Panc1 (cell line): ENCODE results near the gene ATCAY. TPM values are rescaled to one million over a fixed set of nuclear protein-coding genes. Genes with fewer than 3 reads are reported as not detected.

Experiments
- ATAC-seq: fragments of 200-7000 bp; cut with Tn5 transposase; 2 replicates; pipeline ENCODE4 v1.9.1; 2020; ENCODE audit warnings: mild to moderate bottlenecking, moderate library complexity
- BruUV-seq: library from RNA; stranded (reverse); fragments of 400-500 nt; replicated peaks from 2 replicates; lab custom pipeline; 2021; lab: Mats Ljungman, UMichigan
- CTCF ChIA-PET: fragments of 300-600 bp; sonication (Branson Sonifier 250); formaldehyde crosslinking; loops from one replicate; lab custom pipeline; 2022; ENCODE audit warnings: antibody characterized with exemption; lab: Charles Lee
- POLR2A ChIA-PET: fragments of 300-600 bp; sonication (Branson Sonifier 250); formaldehyde crosslinking; loops from one replicate; lab custom pipeline; 2022; ENCODE audit warnings: antibody characterized with exemption; lab: Charles Lee
- DNase-seq: peaks from one replicate; pipeline ENCODE4 v3.0.0-alpha.2; 2010; ENCODE audit warnings: low read depth, low spot score
- H3K27ac ChIP-seq: 2 replicates; pipeline ENCODE4 v1.5.1; 2011; ENCODE audit warnings: mild to moderate bottlenecking, low read length, inconsistent platforms
- H3K27me3 ChIP-seq: fragments of 200-500 bp; sonication (Bioruptor generic); 2 replicates; pipeline ENCODE4 v1.6.0; 2014; ENCODE audit warnings: low read length, inconsistent platforms; ENCODE audit not compliant: control insufficient read depth, insufficient read depth
- H3K36me3 ChIP-seq: fragments of 200-500 bp; sonication (Bioruptor generic); 2 replicates; pipeline ENCODE4 v1.5.1; 2014; ENCODE audit warnings: inconsistent platforms, mild to moderate bottlenecking, low read length, moderate library complexity; ENCODE audit not compliant: control insufficient read depth, insufficient read depth
- H3K4me1 ChIP-seq: 2 replicates; pipeline ENCODE4 v1.5.1; 2011; ENCODE audit warnings: inconsistent platforms, mild to moderate bottlenecking, low read length, moderate library complexity; ENCODE audit not compliant: control insufficient read depth, insufficient read depth
- H3K4me3 ChIP-seq, 2 experiments: 2 replicates each; pipeline ENCODE4 v1.5.1; 2011 to 2012; ENCODE audit warnings: low read depth in 2 of 2, low read length in 2 of 2, mild to moderate bottlenecking in 2 of 2, inconsistent platforms in 1 of 2, moderate library complexity in 1 of 2
- H3K9me3 ChIP-seq: fragments of 200-500 bp; sonication (Bioruptor generic); 2 replicates; pipeline ENCODE4 v1.5.1; 2014; ENCODE audit warnings: low read depth, mild to moderate bottlenecking, inconsistent platforms, low read length, moderate library complexity; ENCODE audit not compliant: control insufficient read depth, insufficient read depth
- POLR2AphosphoS5 ChIP-seq: IDR thresholded peaks from 2 replicates; pipeline ENCODE4 v1.6.1; 2012; ENCODE audit warnings: mild to moderate bottlenecking, low read depth, low read length, moderate library complexity
- SIN3A ChIP-seq: IDR thresholded peaks from 2 replicates; pipeline ENCODE4 v1.6.1; 2012; ENCODE audit warnings: low read depth, mild to moderate bottlenecking, low read length, moderate library complexity, borderline replicate concordance; ENCODE audit not compliant: insufficient read depth
- TCF7L2 ChIP-seq: IDR thresholded peaks from 2 replicates; pipeline ENCODE4 v1.6.1; 2011; ENCODE audit warnings: mild to moderate bottlenecking, low read depth, low read length, inconsistent platforms
- in situ Hi-C: cut with HindIII; loops from 2 replicates; pipeline ENCODE4 v1.10.0; 2016; ENCODE audit warnings: low sequenced_read_pairs, low pct_unique_long_range_greater_than_20kb
- intact Hi-C: fragments of 100-400 bp; cut with micrococcal nuclease; formaldehyde crosslinking; loops from one replicate; pipeline ENCODE4 v1.10.0; 2022; ENCODE audit not compliant: unreplicated experiment
- total RNA-seq: library from RNA; stranded (reverse); gene quantifications from one replicate; pipeline ENCODE4 v1.2.1, GENCODE V29; 2021; ENCODE audit not compliant: unreplicated experiment
- TF ChIP-seq, protein P1 (sequence below): fragments of 450-650 bp; IDR thresholded peaks from 2 replicates; pipeline ENCODE4 v1.5.1; 2017; ENCODE audit warnings: mild to moderate bottlenecking
- TF ChIP-seq, protein P2 (sequence below), 2 experiments: IDR thresholded peaks; 2 replicates each; pipeline ENCODE4 v1.6.1; 2011 to 2012; ENCODE audit warnings: low read depth in 2 of 2, control low read depth in 1 of 2, low read length in 1 of 2, mild to moderate bottlenecking in 1 of 2, moderate library complexity in 1 of 2; ENCODE audit not compliant: insufficient read depth in 1 of 2

ATCAY gene
- total RNA-seq, 1 experiment from 2014 or later, result 0.15 TPM

GRCh38 chr19:3867971-3868769 is 12.3 kb upstream of the ATCAY start:
- no TSS peak for BruUV-seq
- in situ Hi-C loops, result no loop called here
- CTCF ChIA-PET, result no interaction called here

GRCh38 chr19:3868770-3869456 is 11.6 kb upstream of the ATCAY start, which contains the start of gene ZFR2:
ZFR2 (minus strand) TSS chr19:3869038; CDS start chr19:3869017, 21 bp downstream.
- H3K27ac ChIP-seq, result no peak within 1 kb of the TSS
- H3K36me3 ChIP-seq, result no peaks in the 10 kb centered on the region
- ATAC-seq (no peak), DNase-seq (no peak)
- H3K4me3 ChIP-seq, result no peak within 1 kb of the TSS
- TF ChIP-seq SIN3A (no peak), TCF7L2 (no peak), POLR2AphosphoS5 (no peak)
- TF ChIP-seq, protein P1, sequence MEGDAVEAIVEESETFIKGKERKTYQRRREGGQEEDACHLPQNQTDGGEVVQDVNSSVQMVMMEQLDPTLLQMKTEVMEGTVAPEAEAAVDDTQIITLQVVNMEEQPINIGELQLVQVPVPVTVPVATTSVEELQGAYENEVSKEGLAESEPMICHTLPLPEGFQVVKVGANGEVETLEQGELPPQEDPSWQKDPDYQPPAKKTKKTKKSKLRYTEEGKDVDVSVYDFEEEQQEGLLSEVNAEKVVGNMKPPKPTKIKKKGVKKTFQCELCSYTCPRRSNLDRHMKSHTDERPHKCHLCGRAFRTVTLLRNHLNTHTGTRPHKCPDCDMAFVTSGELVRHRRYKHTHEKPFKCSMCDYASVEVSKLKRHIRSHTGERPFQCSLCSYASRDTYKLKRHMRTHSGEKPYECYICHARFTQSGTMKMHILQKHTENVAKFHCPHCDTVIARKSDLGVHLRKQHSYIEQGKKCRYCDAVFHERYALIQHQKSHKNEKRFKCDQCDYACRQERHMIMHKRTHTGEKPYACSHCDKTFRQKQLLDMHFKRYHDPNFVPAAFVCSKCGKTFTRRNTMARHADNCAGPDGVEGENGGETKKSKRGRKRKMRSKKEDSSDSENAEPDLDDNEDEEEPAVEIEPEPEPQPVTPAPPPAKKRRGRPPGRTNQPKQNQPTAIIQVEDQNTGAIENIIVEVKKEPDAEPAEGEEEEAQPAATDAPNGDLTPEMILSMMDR, result no peak
- TF ChIP-seq, protein P2, sequence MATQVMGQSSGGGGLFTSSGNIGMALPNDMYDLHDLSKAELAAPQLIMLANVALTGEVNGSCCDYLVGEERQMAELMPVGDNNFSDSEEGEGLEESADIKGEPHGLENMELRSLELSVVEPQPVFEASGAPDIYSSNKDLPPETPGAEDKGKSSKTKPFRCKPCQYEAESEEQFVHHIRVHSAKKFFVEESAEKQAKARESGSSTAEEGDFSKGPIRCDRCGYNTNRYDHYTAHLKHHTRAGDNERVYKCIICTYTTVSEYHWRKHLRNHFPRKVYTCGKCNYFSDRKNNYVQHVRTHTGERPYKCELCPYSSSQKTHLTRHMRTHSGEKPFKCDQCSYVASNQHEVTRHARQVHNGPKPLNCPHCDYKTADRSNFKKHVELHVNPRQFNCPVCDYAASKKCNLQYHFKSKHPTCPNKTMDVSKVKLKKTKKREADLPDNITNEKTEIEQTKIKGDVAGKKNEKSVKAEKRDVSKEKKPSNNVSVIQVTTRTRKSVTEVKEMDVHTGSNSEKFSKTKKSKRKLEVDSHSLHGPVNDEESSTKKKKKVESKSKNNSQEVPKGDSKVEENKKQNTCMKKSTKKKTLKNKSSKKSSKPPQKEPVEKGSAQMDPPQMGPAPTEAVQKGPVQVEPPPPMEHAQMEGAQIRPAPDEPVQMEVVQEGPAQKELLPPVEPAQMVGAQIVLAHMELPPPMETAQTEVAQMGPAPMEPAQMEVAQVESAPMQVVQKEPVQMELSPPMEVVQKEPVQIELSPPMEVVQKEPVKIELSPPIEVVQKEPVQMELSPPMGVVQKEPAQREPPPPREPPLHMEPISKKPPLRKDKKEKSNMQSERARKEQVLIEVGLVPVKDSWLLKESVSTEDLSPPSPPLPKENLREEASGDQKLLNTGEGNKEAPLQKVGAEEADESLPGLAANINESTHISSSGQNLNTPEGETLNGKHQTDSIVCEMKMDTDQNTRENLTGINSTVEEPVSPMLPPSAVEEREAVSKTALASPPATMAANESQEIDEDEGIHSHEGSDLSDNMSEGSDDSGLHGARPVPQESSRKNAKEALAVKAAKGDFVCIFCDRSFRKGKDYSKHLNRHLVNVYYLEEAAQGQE (IDR thresholded peaks at IDR 0.05; ENCODE audit: insufficient read depth in 1 of 2, low read depth in 2 of 2, low read length in 1 of 2), result no peak
- in situ Hi-C loops, result no loop called here
- intact Hi-C loops, result no loop called here
- H3K4me1 ChIP-seq, result no peaks in the 10 kb centered on the region
- POLR2A ChIA-PET, result no interaction called here
- CTCF ChIA-PET, result no interaction called here
- H3K27me3 ChIP-seq, result no peaks in the 10 kb centered on the region
- H3K9me3 ChIP-seq, result no peaks in the 10 kb centered on the region
- no TSS peak for BruUV-seq

More at GRCh38 chr19:3867971-3868769, 12.3 kb upstream of the ATCAY start:
- Histone ChIP-seq H3K27me3 (no peaks in the 10 kb centered on the region), H3K4me1 (no peaks in the 10 kb centered on the region), H3K27ac (no peak overlapping the region), H3K36me3 (no peaks in the 10 kb centered on the region), H3K9me3 (no peaks in the 10 kb centered on the region), H3K4me3 (no peak overlapping the region)
- ATAC-seq (peak; percentile 27; the same call in 1 of the 2 replicates), DNase-seq (no peak)
- no peak for TF ChIP-seq POLR2AphosphoS5
- no peak for TF ChIP-seq TCF7L2
- TF ChIP-seq, protein P2 (IDR thresholded peaks at IDR 0.05; ENCODE audit: insufficient read depth in 1 of 2, low read depth in 2 of 2, low read length in 1 of 2), result no peak
- TF ChIP-seq, protein P1, result no peak
- no peak for TF ChIP-seq SIN3A
- POLR2A ChIA-PET, result no interaction called here
- intact Hi-C loops, result no loop called here
